Stimulated activated CD8-positive, alpha-beta memory T cell treated with anti-CD3 and anti-CD28 coated beads, Interleukin-7, amount 100 ng/mL, for 24 hours (primary cell): ENCODE results near the gene RASEF.
"Not testable (repeated sequence)": the region's sequence is repeated elsewhere in the genome, so short reads cannot be mapped to it uniquely, and the experiment has no call there.

ENCODE experiments used
- DNase-seq: peaks from one replicate; pipeline ENCODE4 v3.0.0-alpha.2; 2020; ENCODE audit warnings: low read depth

The RASEF gene

GRCh38 chr9:82969291-82969690 lies 93.7 kb downstream of the RASEF start:
- no peak for DNase-seq

- DNase-seq, result no peak
Measured at GRCh38 chr9:82968816-82969215, 94.1 kb downstream of the RASEF start.

GRCh38 chr9:82968388-82968787 lies 94.6 kb downstream of the RASEF start:
- no peak for DNase-seq

GRCh38 chr9:82961504-82962125 lies 101.3 kb downstream of the RASEF start:
- DNase-seq, result peak; percentile 1

GRCh38 chr9:82957529-82958379 lies 105.2 kb downstream of the RASEF start:
- no peak for DNase-seq

GRCh38 chr9:82949203-82949602 lies 113.7 kb downstream of the RASEF start:
- no peak for DNase-seq

- no peak for DNase-seq
Measured at GRCh38 chr9:82940376-82940775, 122.6 kb downstream of the RASEF start.

GRCh38 chr9:82939451-82939850 lies 123.5 kb downstream of the RASEF start:
- DNase-seq, result no peak

- no peak for DNase-seq
Measured at GRCh38 chr9:82938426-82939218, 124.3 kb downstream of the RASEF start.

GRCh38 chr9:82936561-82936960 lies 126.4 kb downstream of the RASEF start:
- not testable (repeated sequence) for DNase-seq

- DNase-seq, result no peak
Measured at GRCh38 chr9:82934949-82935348, 128.0 kb downstream of the RASEF start.

GRCh38 chr9:82934025-82934424 lies 128.9 kb downstream of the RASEF start:
- not testable (repeated sequence) for DNase-seq

- no peak for DNase-seq
Measured at GRCh38 chr9:82930116-82930515, 132.8 kb downstream of the RASEF start.
